ENCODE data around the gene EMILIN3. TPM values are rescaled to one million over a fixed set of nuclear protein-coding genes. Genes with fewer than 3 reads are reported as not detected.

Gene EMILIN3
- total and polyA plus RNA-seq, 2 of the 8 experiments (the other 6 are each of a cell fraction or from before 2014, with no cell fraction given) = 3.8 to 5.2 TPM

- no peak overlapping the region for H3K4me2 ChIP-seq (ENCODE audit: insufficient read depth in 1 of 2, low read depth in 2 of 2, low read length in 2 of 2)
- H3K79me1 ChIP-seq (ENCODE audit: low read depth, low read length) = no peaks in the 10 kb centered on the region
- FAIRE-seq (no peak), DNase-seq (ENCODE audit: low read depth in 1 of 2, low spot score in 2 of 2) (no peak)
- H3K23ac ChIP-seq (ENCODE audit: insufficient read length) = no peak overlapping the region
- H2BK15ac ChIP-seq (ENCODE audit: low read length) = no peak overlapping the region
- no peak overlapping the region for H3K18ac ChIP-seq (ENCODE audit: extremely low read depth, low read length)
- no peak overlapping the region for H3K4ac ChIP-seq (replicated peaks; ENCODE audit: insufficient read length, low read depth, low read length)
- H4K20me1 ChIP-seq (replicated peaks in 1 of 2; ENCODE audit: control insufficient read depth in 1 of 2, insufficient read depth in 2 of 2, low read length in 2 of 2) = peaks cover 0 to 1% of the 10 kb centered on the region in 2 experiments
- no peak overlapping the region for H4K91ac ChIP-seq (replicated peaks; ENCODE audit: insufficient read length, low read length)
- no peaks in the 10 kb centered on the region for H3K27me3 ChIP-seq (replicated peaks in 1 of 4; ENCODE audit: control insufficient read depth in 3 of 4, extremely low read depth in 1 of 4, insufficient read depth in 3 of 4, low read length in 3 of 4)
- H3K4me1 ChIP-seq (replicated peaks in 1 of 4; ENCODE audit: control insufficient read depth in 3 of 4, insufficient read depth in 4 of 4, low read length in 3 of 4) = no peaks in the 10 kb centered on the region
- ChIA-PET POLR2A (ENCODE audit: partially characterized antibody) (no interaction called here), CTCF (ENCODE audit: partially characterized antibody) (interaction anchor here (1.1 to 1.2 kb wide), 3 partner anchors 8 to 64 kb away, joined by 3 read pairs; no protein-coding TSS in a partner anchor)
- no peak overlapping the region for H3K27ac ChIP-seq (ENCODE audit: low read depth, low read length)
- no peak overlapping the region for H2AK5ac ChIP-seq (ENCODE audit: low read depth, low read length)
- no peaks in the 10 kb centered on the region for H3K79me2 ChIP-seq (ENCODE audit: control insufficient read depth in 1 of 2, insufficient read depth in 2 of 2, low read length in 2 of 2)
- H4K5ac ChIP-seq (ENCODE audit: insufficient read length, low read depth, low read length) = no peak overlapping the region
- no peak overlapping the region for H3K14ac ChIP-seq (ENCODE audit: insufficient read length)
- no peak overlapping the region for H2BK120ac ChIP-seq (replicated peaks; ENCODE audit: low read depth, low read length)
- no peak overlapping the region for H2BK12ac ChIP-seq (ENCODE audit: low read depth, low read length)
- 86% methylated on average over 8 of the region's 8 CpGs; no CpG with 5 or more reads in 1 of the 2 experiments for WGBS, 2 experiments (ENCODE audit: extremely low coverage in 1 of 2, insufficient coverage in 1 of 2, insufficient read length in 1 of 2, insufficient replicate concordance in 2 of 2, low coverage in 1 of 2, low lambda C conversion rate in 2 of 2, missing lambda C conversion rate in 1 of 2)
- no peak overlapping the region for H2BK20ac ChIP-seq (ENCODE audit: low read length)
- H3K23me2 ChIP-seq (ENCODE audit: low read depth, low read length) = no peaks in the 10 kb centered on the region
- no peak overlapping the region for H2BK5ac ChIP-seq (ENCODE audit: low read depth, low read length)
- H3K4me3 ChIP-seq (ENCODE audit: extremely low read depth in 1 of 4, insufficient read depth in 2 of 4, low read depth in 3 of 4, low read length in 4 of 4) = no peak overlapping the region
- peaks cover 39 to 88% (median 69%) of the 10 kb centered on the region in 4 experiments for H3K36me3 ChIP-seq (ENCODE audit: control insufficient read depth in 2 of 4, insufficient read depth in 4 of 4, low read length in 3 of 4)
- H2AFZ ChIP-seq (ENCODE audit: low read length) = no peak overlapping the region
- H3K9ac ChIP-seq (replicated peaks in 1 of 4; ENCODE audit: extremely low read depth in 1 of 4, low read depth in 3 of 4, low read length in 3 of 4) = no peak overlapping the region
- no peak overlapping the region for H3K56ac ChIP-seq (replicated peaks; ENCODE audit: insufficient read length, low read depth, low read length)
- no peaks in the 10 kb centered on the region for H3K9me3 ChIP-seq (ENCODE audit: insufficient read depth in 2 of 2, low read depth in 1 of 2, low read length in 1 of 2)
- H4K8ac ChIP-seq (ENCODE audit: extremely low read depth, insufficient read depth, low read length) = no peak overlapping the region
- TF ChIP-seq CBX5 (IDR thresholded peaks at IDR 0.05; ENCODE audit: low read depth, low read length) (no peak), CHD2 (IDR thresholded peaks at IDR 0.05; ENCODE audit: low read length) (no peak), FOSL1 (IDR thresholded peaks at IDR 0.05; ENCODE audit: insufficient read depth, low read depth, low read length) (no peak), TCF12 (IDR thresholded peaks at IDR 0.05; ENCODE audit: low read depth, low read length) (no peak), PHF8 (conservative IDR thresholded peaks at IDR 0.05; ENCODE audit: low read depth, low read length) (no peak), CTBP2 (IDR thresholded peaks at IDR 0.05; ENCODE audit: borderline replicate concordance, insufficient read depth, insufficient read length, low read length) (no peak), RAD21 (IDR thresholded peaks at IDR 0.05 in 1 of 2, conservative IDR thresholded peaks at IDR 0.05 in 1 of 2; ENCODE audit: low read depth in 2 of 2, low read length in 2 of 2) (no peak), NANOG (IDR thresholded peaks at IDR 0.05; ENCODE audit: insufficient read depth, low read depth, low read length, poor library complexity, severe bottlenecking) (no peak), POU5F1 (IDR thresholded peaks at IDR 0.05; ENCODE audit: low read depth, low read length) (no peak), JUN (IDR thresholded peaks at IDR 0.05; ENCODE audit: low read depth, low read length) (no peak), EGR1 (IDR thresholded peaks at IDR 0.05; ENCODE audit: borderline replicate concordance, low read depth, low read length) (no peak), KDM4A (IDR thresholded peaks at IDR 0.05; ENCODE audit: low read depth, low read length, severe bottlenecking) (no peak), SP4 (IDR thresholded peaks at IDR 0.05; ENCODE audit: low read length) (no peak), NRF1 (IDR thresholded peaks at IDR 0.05; ENCODE audit: low read depth, low read length) (no peak)
Observed at GRCh38 chr20:41415191-41415590, 48.6 kb upstream of the EMILIN3 start.

Data from H1 (cell line).